GM23338 (cell line): ENCODE measurements around the gene EFCAB9. TPM values are rescaled to one million over a fixed set of nuclear protein-coding genes. Genes with fewer than 3 reads are reported as not detected.

Experiments used
- ATAC-seq: fragments of 200-7000 bp; cut with Tn5 transposase; 3 replicates; pipeline ENCODE4 v1.9.1; 2020
- DNase-seq: peaks from one replicate; pipeline ENCODE4 v3.0.0-alpha.2; 2015; ENCODE audit warnings: low spot score
- H2AFZ ChIP-seq: fragments of 200-600 bp; sonication (generic); 2 replicates; pipeline ENCODE4 v1.8.0; 2016; ENCODE audit warnings: antibody characterized with exemption, mild to moderate bottlenecking, moderate library complexity
- H3F3A ChIP-seq: fragments of 200-600 bp; sonication (generic); replicated peaks from 2 replicates; pipeline ENCODE4 v1.8.0; 2017; ENCODE audit warnings: antibody characterized with exemption, mixed run types, low read depth
- H3K27ac ChIP-seq: fragments of 200-600 bp; sonication (generic); 2 replicates; pipeline ENCODE4 v1.6.1; 2016; ENCODE audit warnings: low read depth
- H3K27me3 ChIP-seq: fragments of 200-600 bp; sonication (generic); 2 replicates; pipeline ENCODE4 v1.8.0; 2016; ENCODE audit warnings: mild to moderate bottlenecking, mixed run types, moderate library complexity; ENCODE audit not compliant: insufficient read depth
- H3K36me3 ChIP-seq: fragments of 200-600 bp; sonication (generic); 2 replicates; pipeline ENCODE4 v1.8.0; 2016; ENCODE audit warnings: mild to moderate bottlenecking; ENCODE audit not compliant: insufficient read depth
- H3K4me1 ChIP-seq: fragments of 200-600 bp; sonication (generic); 2 replicates; pipeline ENCODE4 v1.8.0; 2016; ENCODE audit warnings: mild to moderate bottlenecking, moderate library complexity; ENCODE audit not compliant: insufficient read depth
- H3K4me2 ChIP-seq: fragments of 200-600 bp; sonication (generic); 2 replicates; pipeline ENCODE4 v1.7.1; 2017; ENCODE audit warnings: mixed run types
- H3K4me3 ChIP-seq: fragments of 200-600 bp; sonication (generic); 2 replicates; pipeline ENCODE4 v1.6.1; 2016; ENCODE audit warnings: mixed run types
- H3K79me2 ChIP-seq: fragments of 200-600 bp; sonication (generic); replicated peaks from 2 replicates; pipeline ENCODE4 v1.8.0; 2017; ENCODE audit warnings: mild to moderate bottlenecking; ENCODE audit not compliant: insufficient read depth
- H3K9me2 ChIP-seq: fragments of 200-600 bp; sonication (generic); 2 replicates; pipeline ENCODE4 v1.8.0; 2017; ENCODE audit not compliant: insufficient read depth
- H4K20me1 ChIP-seq: fragments of 200-600 bp; sonication (generic); replicated peaks from 2 replicates; pipeline ENCODE4 v1.8.0; 2017; ENCODE audit warnings: mild to moderate bottlenecking; ENCODE audit not compliant: insufficient read depth
- H3K27ac Mint-ChIP-seq: 2 replicates; pipeline ENCODE4 v1.8.0; 2020; ENCODE audit warnings: inconsistent platforms, mild to moderate bottlenecking, moderate library complexity, mixed read lengths
- H3K27me3 Mint-ChIP-seq: 3 replicates; pipeline ENCODE4 v1.8.0; 2022; ENCODE audit warnings: low read depth, mild to moderate bottlenecking, moderate library complexity, mixed read lengths, inconsistent platforms; ENCODE audit not compliant: insufficient read depth, poor library complexity
- H3K36me3 Mint-ChIP-seq: 3 replicates; pipeline ENCODE4 v1.8.0; 2021; ENCODE audit warnings: low read depth, mild to moderate bottlenecking, inconsistent platforms, moderate library complexity, mixed read lengths
- H3K4me1 Mint-ChIP-seq: 3 replicates; pipeline ENCODE4 v1.8.0; 2020; ENCODE audit warnings: mild to moderate bottlenecking, inconsistent platforms, mixed read lengths
- H3K4me3 Mint-ChIP-seq: 3 replicates; pipeline ENCODE4 v1.8.0; 2021; ENCODE audit warnings: moderate library complexity, mild to moderate bottlenecking, inconsistent platforms, mixed read lengths
- H3K9me3 Mint-ChIP-seq: 3 replicates; pipeline ENCODE4 v1.8.0; 2020; ENCODE audit warnings: moderate library complexity, mild to moderate bottlenecking, inconsistent platforms, mixed read lengths
- CREB1 ChIP-seq: fragments of 250-450 bp; sonication (Bioruptor Pico); IDR thresholded peaks from 2 replicates; pipeline ENCODE4 v1.5.0; 2020; ENCODE audit warnings: low read depth, mild to moderate bottlenecking, moderate library complexity
- EZH2 ChIP-seq: fragments of 200-600 bp; sonication (generic); IDR thresholded peaks from one replicate; pipeline ENCODE4 v1.8.0; 2017; ENCODE audit warnings: antibody characterized with exemption, mild to moderate bottlenecking, low read depth; ENCODE audit not compliant: unreplicated experiment
- EZH2phosphoT487 ChIP-seq: fragments of 200-600 bp; sonication (generic); IDR thresholded peaks from one replicate; pipeline ENCODE4 v1.8.1; 2018; ENCODE audit warnings: antibody characterized with exemption; ENCODE audit not compliant: unreplicated experiment
- JUNB ChIP-seq: IDR thresholded peaks from one replicate; pipeline ENCODE4 v1.6.1; 2016; ENCODE audit warnings: antibody characterized with exemption; ENCODE audit not compliant: unreplicated experiment
- NANOG ChIP-seq: IDR thresholded peaks from 2 replicates; pipeline ENCODE4 v1.6.1; 2016; ENCODE audit warnings: antibody characterized with exemption, borderline replicate concordance
- POLR2AphosphoS5 ChIP-seq: IDR thresholded peaks from 2 replicates; pipeline ENCODE4 v1.6.1; 2016; ENCODE audit warnings: antibody characterized with exemption, low read depth
- STAT1 ChIP-seq: IDR thresholded peaks from one replicate; pipeline ENCODE4 v1.6.1; 2016; ENCODE audit warnings: antibody characterized with exemption; ENCODE audit not compliant: unreplicated experiment
- ZNF114 ChIP-seq: fragments of 250-450 bp; sonication (Bioruptor Pico); IDR thresholded peaks from 2 replicates; pipeline ENCODE4 v1.5.0; 2020; ENCODE audit warnings: mild to moderate bottlenecking, moderate library complexity
- ZNF331 ChIP-seq: fragments of 250-450 bp; sonication (Bioruptor Pico); IDR thresholded peaks from 2 replicates; pipeline ENCODE4 v1.5.0; 2020; ENCODE audit warnings: low read depth, mild to moderate bottlenecking, moderate library complexity
- polyA plus RNA-seq: library from polyadenylated mRNA; unstranded; fragments of >200 nt; fragmentation: Nextera tagmentation; extraction: Ambion mirVana; gene quantifications from 2 replicates; pipeline ENCODE4 v1.2.1, GENCODE V29; 2016
- total RNA-seq: library from RNA; depleted of rRNA; stranded (reverse); fragments of >200 nt; shearing (Covaris generic); gene quantifications from 2 replicates; pipeline ENCODE4 v1.2.3, GENCODE V29; 2014
- TF ChIP-seq, protein P1 (sequence below), 2 experiments: fragments of 200-600 bp in 1 of 2; sonication (generic) in 1 of 2; conservative IDR thresholded peaks; 2 replicates each; pipeline versions ENCODE4 v1.5.1 to v1.6.1; 2016 to 2017; ENCODE audit warnings: antibody characterized with exemption in 2 of 2, low read depth in 2 of 2, mild to moderate bottlenecking in 2 of 2, moderate library complexity in 1 of 2
- TF ChIP-seq, protein P2 (sequence below): fragments of 250-450 bp; sonication (Bioruptor Pico); IDR thresholded peaks from 2 replicates; pipeline ENCODE4 v1.5.0; 2020; ENCODE audit warnings: mild to moderate bottlenecking, moderate library complexity
- TF ChIP-seq, protein P3 (sequence below): IDR thresholded peaks from one replicate; pipeline ENCODE4 v1.6.1; 2018; ENCODE audit warnings: antibody characterized with exemption; ENCODE audit not compliant: unreplicated experiment
- TF ChIP-seq, protein P4 (sequence below): IDR thresholded peaks from 2 replicates; pipeline ENCODE4 v1.6.1; 2016; ENCODE audit warnings: antibody characterized with exemption

The EFCAB9 gene
- total and polyA plus RNA-seq, 2 experiments from 2014 or later: not detected

DNA sequence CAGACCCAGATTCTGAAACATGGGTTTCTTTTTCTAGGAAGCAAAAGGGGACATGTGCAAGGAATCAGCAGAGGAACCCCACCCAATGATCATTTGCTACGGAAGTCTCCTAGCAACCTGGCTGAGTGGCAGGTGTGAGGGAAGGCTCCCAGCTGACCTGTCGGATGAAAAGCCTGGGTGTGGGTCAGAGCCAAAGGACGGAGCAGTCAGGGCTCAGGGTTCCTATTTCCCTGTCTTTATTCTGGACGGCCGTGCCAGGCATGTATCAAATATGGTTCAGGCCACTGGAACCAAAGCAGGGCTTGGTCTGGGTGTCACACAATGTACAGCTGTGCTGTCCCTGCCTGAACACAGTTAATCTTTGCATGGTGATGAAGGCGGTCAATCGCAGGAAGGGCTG lies 26.1 kb upstream of the EFCAB9 start:
- ATAC-seq: peak; percentile 62
- Histone ChIP-seq H3K27ac (no peak overlapping the region), H3K79me2 (peaks cover 16% of the 10 kb centered on the region), H3K36me3 (no peaks in the 10 kb centered on the region), H4K20me1 (no peaks in the 10 kb centered on the region; the same call in none of the 2 replicates), H3F3A (peaks cover 3% of the 10 kb centered on the region; the same call in 1 of the 2 replicates), H3K27me3 (no peaks in the 10 kb centered on the region), H3K4me3 (no peak overlapping the region), H2AFZ (no peak overlapping the region), H3K4me1 (no peaks in the 10 kb centered on the region; the same call in 1 of the 2 replicates), H3K9me2 (no peaks in the 10 kb centered on the region), H3K4me2 (no peak overlapping the region)
- Mint-ChIP-seq H3K27me3 (peaks cover 2% of the 10 kb centered on the region), H3K27ac (no peak overlapping the region), H3K36me3 (no peaks in the 10 kb centered on the region), H3K4me3 (no peak overlapping the region), H3K4me1 (peaks cover 5% of the 10 kb centered on the region; the same call in 2 of the 3 replicates), H3K9me3 (no peaks in the 10 kb centered on the region)
- TF ChIP-seq NANOG (no peak), EZH2 (no peak), CREB1 (CRISPR knock-in tag) (no peak), EZH2phosphoT487 (no peak), STAT1 (no peak), POLR2AphosphoS5 (no peak), ZNF331 (no peak), JUNB (no peak), ZNF114 (CRISPR knock-in tag) (no peak)
- TF ChIP-seq, protein P1, sequence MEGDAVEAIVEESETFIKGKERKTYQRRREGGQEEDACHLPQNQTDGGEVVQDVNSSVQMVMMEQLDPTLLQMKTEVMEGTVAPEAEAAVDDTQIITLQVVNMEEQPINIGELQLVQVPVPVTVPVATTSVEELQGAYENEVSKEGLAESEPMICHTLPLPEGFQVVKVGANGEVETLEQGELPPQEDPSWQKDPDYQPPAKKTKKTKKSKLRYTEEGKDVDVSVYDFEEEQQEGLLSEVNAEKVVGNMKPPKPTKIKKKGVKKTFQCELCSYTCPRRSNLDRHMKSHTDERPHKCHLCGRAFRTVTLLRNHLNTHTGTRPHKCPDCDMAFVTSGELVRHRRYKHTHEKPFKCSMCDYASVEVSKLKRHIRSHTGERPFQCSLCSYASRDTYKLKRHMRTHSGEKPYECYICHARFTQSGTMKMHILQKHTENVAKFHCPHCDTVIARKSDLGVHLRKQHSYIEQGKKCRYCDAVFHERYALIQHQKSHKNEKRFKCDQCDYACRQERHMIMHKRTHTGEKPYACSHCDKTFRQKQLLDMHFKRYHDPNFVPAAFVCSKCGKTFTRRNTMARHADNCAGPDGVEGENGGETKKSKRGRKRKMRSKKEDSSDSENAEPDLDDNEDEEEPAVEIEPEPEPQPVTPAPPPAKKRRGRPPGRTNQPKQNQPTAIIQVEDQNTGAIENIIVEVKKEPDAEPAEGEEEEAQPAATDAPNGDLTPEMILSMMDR (conservative IDR thresholded peaks at IDR 0.05; ENCODE audit: low read depth in 2 of 2): no peak
- TF ChIP-seq, protein P2, sequence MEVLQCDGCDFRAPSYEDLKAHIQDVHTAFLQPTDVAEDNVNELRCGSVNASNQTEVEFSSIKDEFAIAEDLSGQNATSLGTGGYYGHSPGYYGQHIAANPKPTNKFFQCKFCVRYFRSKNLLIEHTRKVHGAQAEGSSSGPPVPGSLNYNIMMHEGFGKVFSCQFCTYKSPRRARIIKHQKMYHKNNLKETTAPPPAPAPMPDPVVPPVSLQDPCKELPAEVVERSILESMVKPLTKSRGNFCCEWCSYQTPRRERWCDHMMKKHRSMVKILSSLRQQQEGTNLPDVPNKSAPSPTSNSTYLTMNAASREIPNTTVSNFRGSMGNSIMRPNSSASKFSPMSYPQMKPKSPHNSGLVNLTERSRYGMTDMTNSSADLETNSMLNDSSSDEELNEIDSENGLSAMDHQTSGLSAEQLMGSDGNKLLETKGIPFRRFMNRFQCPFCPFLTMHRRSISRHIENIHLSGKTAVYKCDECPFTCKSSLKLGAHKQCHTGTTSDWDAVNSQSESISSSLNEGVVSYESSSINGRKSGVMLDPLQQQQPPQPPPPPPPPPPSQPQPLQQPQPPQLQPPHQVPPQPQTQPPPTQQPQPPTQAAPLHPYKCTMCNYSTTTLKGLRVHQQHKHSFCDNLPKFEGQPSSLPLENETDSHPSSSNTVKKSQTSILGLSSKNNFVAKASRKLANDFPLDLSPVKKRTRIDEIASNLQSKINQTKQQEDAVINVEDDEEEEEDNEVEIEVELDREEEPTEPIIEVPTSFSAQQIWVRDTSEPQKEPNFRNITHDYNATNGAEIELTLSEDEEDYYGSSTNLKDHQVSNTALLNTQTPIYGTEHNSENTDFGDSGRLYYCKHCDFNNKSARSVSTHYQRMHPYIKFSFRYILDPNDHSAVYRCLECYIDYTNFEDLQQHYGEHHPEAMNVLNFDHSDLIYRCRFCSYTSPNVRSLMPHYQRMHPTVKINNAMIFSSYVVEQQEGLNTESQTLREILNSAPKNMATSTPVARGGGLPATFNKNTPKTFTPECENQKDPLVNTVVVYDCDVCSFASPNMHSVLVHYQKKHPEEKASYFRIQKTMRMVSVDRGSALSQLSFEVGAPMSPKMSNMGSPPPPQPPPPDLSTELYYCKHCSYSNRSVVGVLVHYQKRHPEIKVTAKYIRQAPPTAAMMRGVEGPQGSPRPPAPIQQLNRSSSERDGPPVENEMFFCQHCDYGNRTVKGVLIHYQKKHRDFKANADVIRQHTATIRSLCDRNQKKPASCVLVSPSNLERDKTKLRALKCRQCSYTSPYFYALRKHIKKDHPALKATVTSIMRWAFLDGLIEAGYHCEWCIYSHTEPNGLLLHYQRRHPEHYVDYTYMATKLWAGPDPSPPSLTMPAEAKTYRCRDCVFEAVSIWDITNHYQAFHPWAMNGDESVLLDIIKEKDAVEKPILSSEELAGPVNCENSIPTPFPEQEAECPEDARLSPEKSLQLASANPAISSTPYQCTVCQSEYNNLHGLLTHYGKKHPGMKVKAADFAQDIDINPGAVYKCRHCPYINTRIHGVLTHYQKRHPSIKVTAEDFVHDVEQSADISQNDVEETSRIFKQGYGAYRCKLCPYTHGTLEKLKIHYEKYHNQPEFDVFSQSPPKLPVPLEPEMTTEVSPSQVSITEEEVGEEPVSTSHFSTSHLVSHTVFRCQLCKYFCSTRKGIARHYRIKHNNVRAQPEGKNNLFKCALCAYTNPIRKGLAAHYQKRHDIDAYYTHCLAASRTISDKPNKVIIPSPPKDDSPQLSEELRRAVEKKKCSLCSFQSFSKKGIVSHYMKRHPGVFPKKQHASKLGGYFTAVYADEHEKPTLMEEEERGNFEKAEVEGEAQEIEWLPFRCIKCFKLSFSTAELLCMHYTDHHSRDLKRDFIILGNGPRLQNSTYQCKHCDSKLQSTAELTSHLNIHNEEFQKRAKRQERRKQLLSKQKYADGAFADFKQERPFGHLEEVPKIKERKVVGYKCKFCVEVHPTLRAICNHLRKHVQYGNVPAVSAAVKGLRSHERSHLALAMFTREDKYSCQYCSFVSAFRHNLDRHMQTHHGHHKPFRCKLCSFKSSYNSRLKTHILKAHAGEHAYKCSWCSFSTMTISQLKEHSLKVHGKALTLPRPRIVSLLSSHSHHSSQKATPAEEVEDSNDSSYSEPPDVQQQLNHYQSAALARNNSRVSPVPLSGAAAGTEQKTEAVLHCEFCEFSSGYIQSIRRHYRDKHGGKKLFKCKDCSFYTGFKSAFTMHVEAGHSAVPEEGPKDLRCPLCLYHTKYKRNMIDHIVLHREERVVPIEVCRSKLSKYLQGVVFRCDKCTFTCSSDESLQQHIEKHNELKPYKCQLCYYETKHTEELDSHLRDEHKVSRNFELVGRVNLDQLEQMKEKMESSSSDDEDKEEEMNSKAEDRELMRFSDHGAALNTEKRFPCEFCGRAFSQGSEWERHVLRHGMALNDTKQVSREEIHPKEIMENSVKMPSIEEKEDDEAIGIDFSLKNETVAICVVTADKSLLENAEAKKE: no peak
- TF ChIP-seq, protein P3, sequence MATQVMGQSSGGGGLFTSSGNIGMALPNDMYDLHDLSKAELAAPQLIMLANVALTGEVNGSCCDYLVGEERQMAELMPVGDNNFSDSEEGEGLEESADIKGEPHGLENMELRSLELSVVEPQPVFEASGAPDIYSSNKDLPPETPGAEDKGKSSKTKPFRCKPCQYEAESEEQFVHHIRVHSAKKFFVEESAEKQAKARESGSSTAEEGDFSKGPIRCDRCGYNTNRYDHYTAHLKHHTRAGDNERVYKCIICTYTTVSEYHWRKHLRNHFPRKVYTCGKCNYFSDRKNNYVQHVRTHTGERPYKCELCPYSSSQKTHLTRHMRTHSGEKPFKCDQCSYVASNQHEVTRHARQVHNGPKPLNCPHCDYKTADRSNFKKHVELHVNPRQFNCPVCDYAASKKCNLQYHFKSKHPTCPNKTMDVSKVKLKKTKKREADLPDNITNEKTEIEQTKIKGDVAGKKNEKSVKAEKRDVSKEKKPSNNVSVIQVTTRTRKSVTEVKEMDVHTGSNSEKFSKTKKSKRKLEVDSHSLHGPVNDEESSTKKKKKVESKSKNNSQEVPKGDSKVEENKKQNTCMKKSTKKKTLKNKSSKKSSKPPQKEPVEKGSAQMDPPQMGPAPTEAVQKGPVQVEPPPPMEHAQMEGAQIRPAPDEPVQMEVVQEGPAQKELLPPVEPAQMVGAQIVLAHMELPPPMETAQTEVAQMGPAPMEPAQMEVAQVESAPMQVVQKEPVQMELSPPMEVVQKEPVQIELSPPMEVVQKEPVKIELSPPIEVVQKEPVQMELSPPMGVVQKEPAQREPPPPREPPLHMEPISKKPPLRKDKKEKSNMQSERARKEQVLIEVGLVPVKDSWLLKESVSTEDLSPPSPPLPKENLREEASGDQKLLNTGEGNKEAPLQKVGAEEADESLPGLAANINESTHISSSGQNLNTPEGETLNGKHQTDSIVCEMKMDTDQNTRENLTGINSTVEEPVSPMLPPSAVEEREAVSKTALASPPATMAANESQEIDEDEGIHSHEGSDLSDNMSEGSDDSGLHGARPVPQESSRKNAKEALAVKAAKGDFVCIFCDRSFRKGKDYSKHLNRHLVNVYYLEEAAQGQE: no peak
- TF ChIP-seq, protein P4, sequence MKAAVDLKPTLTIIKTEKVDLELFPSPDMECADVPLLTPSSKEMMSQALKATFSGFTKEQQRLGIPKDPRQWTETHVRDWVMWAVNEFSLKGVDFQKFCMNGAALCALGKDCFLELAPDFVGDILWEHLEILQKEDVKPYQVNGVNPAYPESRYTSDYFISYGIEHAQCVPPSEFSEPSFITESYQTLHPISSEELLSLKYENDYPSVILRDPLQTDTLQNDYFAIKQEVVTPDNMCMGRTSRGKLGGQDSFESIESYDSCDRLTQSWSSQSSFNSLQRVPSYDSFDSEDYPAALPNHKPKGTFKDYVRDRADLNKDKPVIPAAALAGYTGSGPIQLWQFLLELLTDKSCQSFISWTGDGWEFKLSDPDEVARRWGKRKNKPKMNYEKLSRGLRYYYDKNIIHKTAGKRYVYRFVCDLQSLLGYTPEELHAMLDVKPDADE: no peak
- peak; percentile 37 for DNase-seq
